ENCODE measurements around the gene DOC2B.

DOC2B gene

GRCh38 chr17:181245-182049 is at the start of gene DOC2B:
DOC2B (minus strand) TSS chr17:181650; CDS start chr17:181479, 171 bp downstream.
- in situ Hi-C loops (cut with MboI; ENCODE audit: low sequenced_read_pairs, unreplicated experiment), result no loop called here
- TF ChIP-seq CTCF (IDR thresholded peaks at IDR 0.05; ENCODE audit: borderline replicate concordance, control extremely low read depth, extremely low read depth, insufficient read depth, missing control alignments), result no peak
- no peak for DNase-seq (ENCODE audit: low spot score)

GRCh38 chr17:230395-230770 is 48.9 kb upstream of the DOC2B start:
- in situ Hi-C loops (cut with MboI; ENCODE audit: low sequenced_read_pairs, unreplicated experiment), result no loop called here
- DNase-seq (ENCODE audit: low spot score), result no peak
- TF ChIP-seq CTCF (IDR thresholded peaks at IDR 0.05; ENCODE audit: borderline replicate concordance, control extremely low read depth, extremely low read depth, insufficient read depth, missing control alignments), result no peak

- in situ Hi-C loops (cut with MboI; ENCODE audit: low sequenced_read_pairs, unreplicated experiment), result no loop called here
- no peak for TF ChIP-seq CTCF (IDR thresholded peaks at IDR 0.05; ENCODE audit: borderline replicate concordance, control extremely low read depth, extremely low read depth, insufficient read depth, missing control alignments)
- DNase-seq (ENCODE audit: low spot score), result no peak
Observed at GRCh38 chr17:229709-230394, 48.4 kb upstream of the DOC2B start.

GRCh38 chr17:228951-229708 is 47.7 kb upstream of the DOC2B start:
- DNase-seq (ENCODE audit: low spot score), result no peak
- no peak for TF ChIP-seq CTCF (IDR thresholded peaks at IDR 0.05; ENCODE audit: borderline replicate concordance, control extremely low read depth, extremely low read depth, insufficient read depth, missing control alignments)
- in situ Hi-C loops (cut with MboI; ENCODE audit: low sequenced_read_pairs, unreplicated experiment), result no loop called here

GRCh38 chr17:227946-228615 is 46.6 kb upstream of the DOC2B start:
- DNase-seq (ENCODE audit: low spot score), result no peak
- TF ChIP-seq CTCF (IDR thresholded peaks at IDR 0.05; ENCODE audit: borderline replicate concordance, control extremely low read depth, extremely low read depth, insufficient read depth, missing control alignments), result no peak
- in situ Hi-C loops (cut with MboI; ENCODE audit: low sequenced_read_pairs, unreplicated experiment), result no loop called here
